ENCODE measurements around the gene IP6K1.
A peak's percentile ranks its signal among the peaks of the same experiment; 100 is the strongest.

Gene IP6K1

DNA sequence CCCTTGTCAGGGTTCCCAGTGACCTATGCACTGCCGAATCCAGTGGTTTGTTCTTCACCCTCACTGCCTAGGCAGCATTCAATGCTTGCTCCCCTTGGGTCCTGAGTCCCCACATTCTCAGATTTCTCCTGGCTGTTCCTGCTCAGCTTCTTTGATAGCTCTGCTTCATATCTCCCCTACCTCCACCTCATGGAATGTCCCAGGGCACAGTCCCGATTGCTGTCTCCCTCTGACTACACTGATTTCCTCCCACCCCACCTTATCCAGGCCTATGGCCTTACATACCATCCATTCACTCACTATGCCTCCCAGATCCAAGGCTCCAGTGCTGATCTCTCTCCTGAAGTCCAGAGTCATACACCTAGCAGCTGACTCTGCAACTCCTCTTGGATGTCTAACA, 14.8 kb upstream of the IP6K1 start:
- TF ChIP-seq, protein P1, sequence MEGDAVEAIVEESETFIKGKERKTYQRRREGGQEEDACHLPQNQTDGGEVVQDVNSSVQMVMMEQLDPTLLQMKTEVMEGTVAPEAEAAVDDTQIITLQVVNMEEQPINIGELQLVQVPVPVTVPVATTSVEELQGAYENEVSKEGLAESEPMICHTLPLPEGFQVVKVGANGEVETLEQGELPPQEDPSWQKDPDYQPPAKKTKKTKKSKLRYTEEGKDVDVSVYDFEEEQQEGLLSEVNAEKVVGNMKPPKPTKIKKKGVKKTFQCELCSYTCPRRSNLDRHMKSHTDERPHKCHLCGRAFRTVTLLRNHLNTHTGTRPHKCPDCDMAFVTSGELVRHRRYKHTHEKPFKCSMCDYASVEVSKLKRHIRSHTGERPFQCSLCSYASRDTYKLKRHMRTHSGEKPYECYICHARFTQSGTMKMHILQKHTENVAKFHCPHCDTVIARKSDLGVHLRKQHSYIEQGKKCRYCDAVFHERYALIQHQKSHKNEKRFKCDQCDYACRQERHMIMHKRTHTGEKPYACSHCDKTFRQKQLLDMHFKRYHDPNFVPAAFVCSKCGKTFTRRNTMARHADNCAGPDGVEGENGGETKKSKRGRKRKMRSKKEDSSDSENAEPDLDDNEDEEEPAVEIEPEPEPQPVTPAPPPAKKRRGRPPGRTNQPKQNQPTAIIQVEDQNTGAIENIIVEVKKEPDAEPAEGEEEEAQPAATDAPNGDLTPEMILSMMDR (conservative IDR thresholded peaks at IDR 0.05; ENCODE audit: low read length): no peak
- H3K4me3 ChIP-seq (ENCODE audit: low read length): no peak overlapping the region
- no peak for DNase-seq (ENCODE audit: low read depth)

- peak; percentile 85 for DNase-seq (ENCODE audit: low read depth)
- TF ChIP-seq, protein P1 (conservative IDR thresholded peaks at IDR 0.05; ENCODE audit: low read length): no peak
Measured at GRCh38 chr3:49799761-49800160, 13.4 kb upstream of the IP6K1 start, which contains the start of gene CDHR4. TSS of gene CDHR4 (minus strand) at chr3:49799873. CDS start at chr3:49799812, 61 bp downstream.

DNA sequence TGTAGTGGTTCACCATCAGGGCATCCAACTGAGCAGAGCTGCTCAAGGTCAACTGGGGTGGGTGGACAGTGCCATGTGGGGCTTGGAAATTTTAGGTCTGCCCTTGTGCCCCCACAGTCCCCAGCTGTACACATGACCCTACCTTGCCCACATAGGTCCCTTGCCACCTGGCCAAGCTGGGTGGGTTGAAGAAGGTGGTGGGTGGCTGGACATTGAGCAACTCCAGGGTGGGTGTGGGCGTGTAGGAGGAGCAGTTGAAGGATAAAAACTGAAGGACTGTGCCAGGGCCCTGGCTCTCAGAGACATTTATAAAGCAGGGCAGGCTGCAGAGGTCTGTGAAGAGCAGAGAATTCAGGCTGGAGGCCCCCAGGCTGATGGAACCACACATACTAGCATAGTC, 12.8 kb upstream of the IP6K1 start:
- H3K4me3 ChIP-seq (ENCODE audit: low read length): no peak overlapping the region
- TF ChIP-seq, protein P1 (conservative IDR thresholded peaks at IDR 0.05; ENCODE audit: low read length): no peak
- no peak for DNase-seq (ENCODE audit: low read depth)

More at GRCh38 chr3:49799761-49800160, 13.4 kb upstream of the IP6K1 start, which contains the start of gene CDHR4:
- no peak within 1 kb of the TSS for H3K4me3 ChIP-seq (ENCODE audit: low read length)

DNA sequence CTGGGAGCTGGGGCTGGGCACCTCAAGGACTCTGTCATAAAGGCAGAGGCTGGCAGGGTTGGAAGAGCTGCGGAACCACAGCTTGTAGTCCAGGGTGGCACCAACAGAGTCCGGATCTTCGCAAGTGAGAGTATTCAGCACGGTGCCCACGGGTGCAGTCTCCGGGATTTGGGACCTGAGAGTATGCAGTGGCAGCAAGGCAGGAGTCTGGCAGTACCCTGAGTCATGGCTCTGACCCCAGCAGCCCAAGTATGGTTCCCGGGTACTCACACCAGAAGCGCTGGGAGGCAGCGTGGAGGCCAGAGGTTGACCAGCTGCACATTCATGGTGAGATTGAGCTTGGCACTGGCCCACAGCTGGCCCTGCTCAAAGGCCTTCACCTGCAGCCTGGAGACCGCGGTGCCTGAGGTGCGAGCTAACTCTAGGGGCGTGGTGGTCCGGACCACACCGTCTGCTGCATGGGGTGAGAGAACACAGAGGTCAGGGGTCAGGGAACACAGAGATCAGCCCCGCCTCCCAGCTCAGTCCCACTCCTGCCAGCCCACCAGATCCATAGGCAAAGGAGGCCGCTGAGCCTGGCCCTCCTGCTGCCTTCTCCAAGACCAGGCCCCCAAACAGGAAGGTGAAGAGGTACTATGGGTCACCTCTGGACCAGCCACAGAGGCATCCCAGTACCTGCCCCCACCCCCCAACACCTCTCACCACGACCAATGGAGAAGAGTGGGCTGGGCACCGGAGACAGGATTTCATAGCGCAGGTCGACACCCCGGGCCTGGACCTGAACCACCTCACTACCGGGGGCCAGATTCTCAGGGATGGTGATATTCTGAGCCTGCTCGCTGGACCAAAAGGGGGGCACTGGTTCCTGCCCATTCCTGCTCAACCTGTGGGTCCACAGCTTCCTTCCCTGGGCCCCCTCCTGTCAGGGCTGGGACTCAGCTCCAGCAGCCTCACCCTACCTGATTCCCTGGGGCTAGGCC, 8.9 kb upstream of the IP6K1 start:
- TF ChIP-seq, protein P1 (conservative IDR thresholded peaks at IDR 0.05; ENCODE audit: low read length): no peak
- H3K4me3 ChIP-seq (ENCODE audit: low read length): no peak overlapping the region
- DNase-seq (ENCODE audit: low read depth): no peak

- H3K4me3 ChIP-seq (ENCODE audit: low read length): no peak overlapping the region
- DNase-seq (ENCODE audit: low read depth): no peak
- TF ChIP-seq, protein P1 (conservative IDR thresholded peaks at IDR 0.05; ENCODE audit: low read length): no peak
Measured at GRCh38 chr3:49794431-49794830, 8.1 kb upstream of the IP6K1 start.

GRCh38 chr3:49793486-49794085, 7.2 kb upstream of the IP6K1 start:
- DNase-seq (ENCODE audit: low read depth): no peak
- no peak overlapping the region for H3K4me3 ChIP-seq (ENCODE audit: low read length)
- TF ChIP-seq, protein P1 (conservative IDR thresholded peaks at IDR 0.05; ENCODE audit: low read length): no peak

Data from AG10803 (cell line).